Urothelium cell line (cell line): Measurements from ENCODE around the gene SSC5D.
"Not testable (repeated sequence)": the region's sequence is repeated elsewhere in the genome, so short reads cannot be mapped to it uniquely, and the experiment has no call there.

Experiments used
- DNase-seq: peaks from one replicate; pipeline ENCODE4 v3.0.0; 2011; ENCODE audit warnings: low spot score, mixed read lengths
- FAIRE-seq: peaks from 2 replicates; lab custom pipeline; 2011; peaks lifted over from hg19 to GRCh38; lab: Jason Lieb, UNC

Gene SSC5D

GRCh38 chr19:55487924-55488687 lies at the start of gene SSC5D:
SSC5D (plus strand) TSS chr19:55488436; CDS start chr19:55488590, 154 bp downstream.
- peak; percentile 43 for DNase-seq
- FAIRE-seq = no peak

GRCh38 chr19:55439052-55439451 lies 49.2 kb upstream of the SSC5D start:
- FAIRE-seq = no peak

GRCh38 chr19:55440411-55441105 lies 47.7 kb upstream of the SSC5D start:
- FAIRE-seq (no peak), DNase-seq (no peak)

More at GRCh38 chr19:55439052-55439451, 49.2 kb upstream of the SSC5D start:
- DNase-seq = no peak

- FAIRE-seq (no peak), DNase-seq (no peak)
Measured at GRCh38 chr19:55441319-55441691, 46.9 kb upstream of the SSC5D start.

GRCh38 chr19:55441692-55442321 lies 46.4 kb upstream of the SSC5D start:
- no peak for DNase-seq
- FAIRE-seq = no peak

- no peak for FAIRE-seq
Measured at GRCh38 chr19:55442372-55442961, 45.8 kb upstream of the SSC5D start.

GRCh38 chr19:55443045-55443823 lies 45.0 kb upstream of the SSC5D start, which contains the start of gene SHISA7:
SHISA7 (minus strand) TSS chr19:55443300; CDS start chr19:55442863, 437 bp downstream.
- FAIRE-seq = no peak
- DNase-seq = no peak

More at GRCh38 chr19:55442372-55442961, 45.8 kb upstream of the SSC5D start:
- DNase-seq = no peak

GRCh38 chr19:55443824-55444480 lies 44.3 kb upstream of the SSC5D start:
- FAIRE-seq (no peak), DNase-seq (no peak)

- DNase-seq = no peak
- no peak for FAIRE-seq
Measured at GRCh38 chr19:55444646-55445045, 43.6 kb upstream of the SSC5D start.

GRCh38 chr19:55446060-55446459 lies 42.2 kb upstream of the SSC5D start:
- FAIRE-seq (no peak), DNase-seq (no peak)

GRCh38 chr19:55447421-55448174 lies 40.6 kb upstream of the SSC5D start:
- DNase-seq = peak; percentile 71
- no peak for FAIRE-seq

GRCh38 chr19:55448175-55448490 lies 40.1 kb upstream of the SSC5D start:
- not testable (repeated sequence) for DNase-seq, FAIRE-seq

- no peak for DNase-seq
- no peak for FAIRE-seq
Measured at GRCh38 chr19:55449469-55449868, 38.8 kb upstream of the SSC5D start.

GRCh38 chr19:55451163-55451964 lies 36.9 kb upstream of the SSC5D start:
- DNase-seq (no peak), FAIRE-seq (no peak)

GRCh38 chr19:55451965-55452748 lies 36.1 kb upstream of the SSC5D start:
- no peak for DNase-seq
- FAIRE-seq = no peak

GRCh38 chr19:55452749-55453346 lies 35.4 kb upstream of the SSC5D start:
- DNase-seq = peak; percentile 53

GRCh38 chr19:55453511-55454260 lies 34.5 kb upstream of the SSC5D start:
- DNase-seq (no peak), FAIRE-seq (no peak)

More at GRCh38 chr19:55452749-55453346, 35.4 kb upstream of the SSC5D start:
- no peak for FAIRE-seq
